Thoracic aorta endothelial cell (primary cell): Measurements from ENCODE around the gene ALOX15. TPM values are rescaled to one million over a fixed set of nuclear protein-coding genes. Genes with fewer than 3 reads are reported as not detected.

Source experiments
- small RNA-seq: library from RNA; depleted of rRNA; stranded (forward); fragments of <200 nt; gene quantifications from one replicate; pipeline ENCODE3, GENCODE V24; 2012
- total RNA-seq: library from RNA; depleted of rRNA; stranded (reverse); fragments of >200 nt; gene quantifications from 2 replicates; pipeline ENCODE4 v1.2.3, GENCODE V29; 2012

Gene ALOX15
- not detected in 2 replicates for total RNA-seq

GRCh38 chr17:4641297-4642195 lies at the start of gene ALOX15:
Gene ALOX15, minus strand, starts transcription at chr17:4641678. Its CDS starts 27 bp downstream, at chr17:4641651.

GRCh38 chr17:4584101-4584916 lies 57.2 kb downstream of the ALOX15 start, which contains the start of gene SMTNL2:
Gene SMTNL2, plus strand, starts transcription at chr17:4584529. Its CDS starts 77 bp downstream, at chr17:4584606.

Small RNA genes lying within 50 kb of the gene (small RNA-seq; reads per million reads assigned to genes)
- gene RNU6-955P, result not detected

Other genes starting within 250 kb of the ALOX15 start
- gene SPNS3, start 207.7 kb downstream of the ALOX15 start, total RNA-seq, result 0.22 TPM in 1 of 2 replicates, not detected in the other
- 12.1 and 13.4 TPM in 2 replicates for gene SPNS2, start 142.8 kb downstream of the ALOX15 start, total RNA-seq
- gene MYBBP1A, start 86.3 kb downstream of the ALOX15 start, total RNA-seq, result 65.3 and 83.6 TPM in 2 replicates
- not detected in 2 replicates for gene GGT6, start 81.1 kb downstream of the ALOX15 start, total RNA-seq
- gene SMTNL2, start 57.1 kb downstream of the ALOX15 start, total RNA-seq, result not detected in 2 replicates
- 23.3 and 40.8 TPM in 2 replicates for gene PELP1, start 62.5 kb upstream of the ALOX15 start, total RNA-seq
- gene ARRB2, start 69.0 kb upstream of the ALOX15 start, total RNA-seq, result 18.4 and 20.7 TPM in 2 replicates
- 12.0 and 14.9 TPM in 2 replicates for gene MED11, start 89.8 kb upstream of the ALOX15 start, total RNA-seq
- gene ZMYND15, start 98.2 kb upstream of the ALOX15 start, total RNA-seq, result 0.27 TPM in 1 of 2 replicates, not detected in the other
- 2.8 and 5.6 TPM in 2 replicates for gene CXCL16, start 98.2 kb upstream of the ALOX15 start, total RNA-seq
- gene TM4SF5, start 130.2 kb upstream of the ALOX15 start, total RNA-seq, result not detected in 2 replicates
- gene VMO1, start 144.7 kb upstream of the ALOX15 start, total RNA-seq, result 0.57 and 0.93 TPM in 2 replicates
- not detected in 2 replicates for gene GLTPD2, start 147.3 kb upstream of the ALOX15 start, total RNA-seq
- gene PSMB6, start 154.5 kb upstream of the ALOX15 start, total RNA-seq, result 140 and 154 TPM in 2 replicates
- gene PLD2, start 165.5 kb upstream of the ALOX15 start, total RNA-seq, result 27.9 and 28.6 TPM in 2 replicates
- gene MINK1, start 191.7 kb upstream of the ALOX15 start, total RNA-seq, result 41.5 and 49.9 TPM in 2 replicates